Pons (tissue), 1 donor: ENCODE data around the gene FER.
"Not testable (repeated sequence)": the region's sequence is repeated elsewhere in the genome, so short reads cannot be mapped to it uniquely, and the experiment has no call there.

ENCODE experiments used
- DNase-seq: peaks from one replicate; pipeline ENCODE4 v3.0.0-alpha.2; 2016; ENCODE audit warnings: low spot score

Gene FER

DNA sequence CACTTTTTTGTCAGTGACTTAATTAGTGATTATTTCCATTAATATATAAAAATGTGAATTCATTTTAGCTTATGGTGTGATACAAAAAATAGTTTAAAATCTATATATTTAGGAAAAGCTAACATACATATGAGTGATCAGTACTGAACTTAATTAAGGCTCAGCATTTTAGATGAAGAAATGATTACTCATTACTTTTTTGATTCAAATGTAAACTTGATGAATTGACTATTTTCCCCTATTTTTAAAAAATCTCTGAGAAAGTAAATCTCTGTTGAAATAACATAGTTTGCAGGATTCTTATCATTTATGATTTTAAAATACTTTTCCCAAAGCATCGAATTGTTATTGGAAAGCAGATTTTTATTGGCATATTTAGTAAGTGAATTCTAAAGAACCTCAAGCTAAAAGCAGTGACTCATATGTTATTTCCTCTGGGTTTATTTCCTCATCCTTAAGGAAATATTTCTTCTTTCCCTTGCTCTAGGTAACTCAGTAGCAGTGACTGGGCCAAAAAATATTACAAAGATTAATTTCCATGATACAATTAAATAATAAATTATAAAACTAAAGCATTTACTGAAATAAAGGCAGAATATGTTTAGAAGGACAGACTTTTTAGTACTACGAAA lies 290.6 kb downstream of the FER start:
- DNase-seq = no peak

- no peak for DNase-seq
These were observed 293.6 kb downstream of the FER start for GRCh38 chr5:109041317-109041716.

DNA sequence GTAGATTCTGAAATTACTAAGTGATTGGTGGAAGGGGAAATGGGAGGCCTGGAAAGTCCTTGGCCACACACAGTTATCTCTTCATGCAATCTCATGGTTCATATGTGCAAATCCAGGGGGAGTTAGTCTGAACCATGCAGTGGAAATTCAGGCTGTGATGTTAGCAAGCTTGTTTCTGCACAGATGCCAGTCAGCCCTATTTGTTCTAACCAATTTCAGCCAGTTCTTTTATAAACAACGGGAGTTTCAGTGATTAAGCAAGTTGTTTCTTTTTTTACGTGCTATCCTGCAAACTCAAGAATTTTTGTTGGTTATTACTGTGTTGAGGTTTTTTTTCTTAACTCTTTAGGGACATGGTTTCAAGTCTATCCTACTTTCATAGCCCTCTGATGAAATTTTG lies 298.0 kb downstream of the FER start:
- DNase-seq = no peak

DNA sequence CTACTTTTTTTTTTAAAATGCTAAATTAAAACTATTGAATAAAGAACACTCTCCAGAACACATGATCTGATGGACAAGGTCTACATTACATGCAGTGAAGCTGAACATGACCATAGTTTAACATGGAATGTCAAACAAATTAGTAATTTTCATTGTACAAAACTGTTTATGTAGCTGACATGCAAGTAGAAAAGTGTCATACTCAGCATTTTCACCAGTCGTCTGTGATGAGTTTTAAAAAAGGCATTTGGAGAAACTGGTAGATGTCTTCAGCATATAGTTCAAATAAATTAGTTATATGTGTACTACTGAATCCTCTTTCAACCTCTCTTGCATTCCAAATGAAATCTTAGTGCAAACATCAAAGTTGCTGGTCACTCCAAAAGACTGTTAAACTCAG lies 301.9 kb downstream of the FER start:
- DNase-seq = no peak

DNA sequence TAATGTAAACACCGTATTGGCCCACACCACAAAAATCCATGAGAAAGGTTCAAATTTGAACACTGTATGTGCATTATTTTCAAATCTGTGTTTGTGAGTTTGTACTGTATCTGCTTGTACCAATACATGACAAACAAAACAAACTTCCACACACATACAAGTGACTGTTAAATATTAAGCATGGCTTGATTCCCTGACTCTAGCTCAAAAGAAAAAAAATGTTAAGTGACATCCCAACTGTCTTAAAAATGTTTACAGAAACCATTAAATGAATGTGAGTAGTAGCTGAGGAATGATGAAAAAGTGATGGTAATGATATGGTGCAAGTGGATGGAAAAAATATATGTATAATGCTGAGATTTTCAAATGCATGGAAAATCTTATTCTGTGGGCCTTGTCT lies 302.6 kb downstream of the FER start:
- DNase-seq = not testable (repeated sequence)

DNA sequence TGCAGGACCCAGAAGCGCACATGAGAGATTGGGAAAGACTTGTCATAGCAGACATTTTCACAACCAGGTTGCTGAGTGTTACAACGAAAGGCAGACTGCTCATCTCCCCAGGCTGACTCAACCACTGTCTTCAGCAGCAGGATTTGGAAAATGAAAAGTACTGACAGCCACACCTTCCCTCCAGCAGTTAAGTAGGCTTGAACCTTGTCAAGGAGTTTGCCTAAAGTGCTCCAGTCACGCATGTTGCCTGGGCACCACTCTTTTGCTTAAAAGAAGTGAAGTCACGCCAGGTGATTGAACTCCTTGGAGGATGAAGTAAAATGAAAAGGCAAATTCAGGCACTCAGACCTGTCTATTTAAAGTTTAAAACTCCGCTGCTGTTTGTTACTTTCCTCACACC lies 304.5 kb downstream of the FER start:
- DNase-seq = not testable (repeated sequence)

DNA sequence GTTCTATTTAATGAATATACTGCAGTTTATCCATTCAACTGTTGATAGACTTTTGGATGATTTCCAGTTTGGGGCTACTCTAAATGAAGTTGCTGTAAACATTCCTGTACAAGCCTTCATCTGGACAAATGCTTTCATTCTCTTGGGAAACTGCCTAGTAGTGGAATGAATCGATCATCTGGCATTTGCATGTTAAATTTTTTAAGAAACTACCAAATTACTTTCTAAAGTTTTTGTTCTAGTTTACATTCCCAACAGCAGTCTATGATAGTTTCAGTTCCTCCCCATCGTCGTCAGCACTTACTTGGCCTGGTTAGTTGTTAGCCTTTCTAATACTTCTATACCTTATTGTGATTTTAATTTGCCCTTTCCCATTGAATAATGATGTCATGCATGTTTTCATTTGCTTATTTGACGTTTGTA lies 306.3 kb downstream of the FER start:
- DNase-seq = no peak

- DNase-seq = no peak
These were observed 312.8 kb downstream of the FER start for GRCh38 chr5:109060378-109061025.

- DNase-seq = no peak
These were observed 315.0 kb downstream of the FER start for GRCh38 chr5:109062664-109063063.

DNA sequence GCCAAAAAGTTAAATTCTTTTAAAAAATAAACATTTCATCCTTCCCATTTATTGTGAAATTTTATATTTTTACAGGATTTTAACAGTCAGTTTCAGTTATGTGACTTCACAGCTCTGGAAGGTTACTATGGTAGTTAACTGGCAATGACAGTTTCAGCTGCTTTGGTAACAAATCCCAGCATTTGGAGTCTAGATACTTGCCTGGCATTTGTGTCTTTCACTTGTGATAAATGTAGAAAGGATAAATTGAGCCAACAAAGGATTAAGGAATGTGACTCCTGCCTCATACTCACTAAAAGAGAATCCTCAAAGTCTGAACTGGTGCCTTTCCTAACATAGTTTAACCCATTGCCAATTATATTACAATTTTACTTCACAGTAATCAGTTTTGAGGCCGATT lies 315.5 kb downstream of the FER start:
- DNase-seq = no peak

- DNase-seq = no peak
These were observed 329.0 kb downstream of the FER start for GRCh38 chr5:109076741-109077140.

GRCh38 chr5:109078448-109078847 lies 330.8 kb downstream of the FER start:
- DNase-seq = no peak

- no peak for DNase-seq
These were observed 332.8 kb downstream of the FER start for GRCh38 chr5:109080481-109080880.

DNA sequence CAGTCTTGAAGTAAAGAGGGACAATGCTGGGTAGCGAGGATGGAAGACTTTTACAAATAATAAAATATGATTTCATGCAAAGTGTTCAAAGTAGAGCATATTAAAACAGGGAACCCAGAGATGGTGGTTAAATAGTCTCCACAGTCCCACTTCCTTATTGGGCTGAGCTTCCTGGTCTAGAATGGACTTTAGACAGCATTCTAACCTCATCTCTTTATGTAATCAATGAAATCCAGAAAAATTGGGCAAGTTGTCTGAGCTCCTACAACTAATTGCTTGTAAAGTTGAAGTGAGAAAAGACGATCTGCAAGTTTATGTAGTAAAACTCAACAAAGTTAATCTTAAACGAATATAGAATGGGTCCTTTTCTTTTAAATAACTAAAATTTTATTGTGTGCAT lies 333.2 kb downstream of the FER start:
- no peak for DNase-seq

DNA sequence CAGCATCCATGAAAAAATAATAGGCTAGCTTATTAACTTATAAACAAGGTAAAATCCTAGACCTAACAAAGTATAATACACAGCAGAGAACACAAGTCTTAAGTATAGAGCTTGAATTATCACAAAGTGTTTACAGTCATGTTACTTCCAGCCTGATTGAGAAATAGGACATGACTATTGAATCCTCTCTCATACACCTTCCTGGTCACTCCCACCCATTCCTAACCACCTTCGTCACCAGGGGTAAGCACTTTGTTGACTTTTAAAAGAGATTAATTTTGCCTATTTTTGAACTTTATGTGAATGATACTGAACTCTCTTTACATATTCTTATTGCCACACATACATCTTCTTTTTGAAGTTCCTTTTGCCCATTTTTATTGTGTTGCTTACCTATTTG lies 336.2 kb downstream of the FER start:
- no peak for DNase-seq

- DNase-seq = no peak
These were observed 341.5 kb downstream of the FER start for GRCh38 chr5:109089191-109089590.

- no peak for DNase-seq
These were observed 351.4 kb downstream of the FER start for GRCh38 chr5:109099081-109099480.

- no peak for DNase-seq
These were observed 353.3 kb downstream of the FER start for GRCh38 chr5:109100971-109101370.

DNA sequence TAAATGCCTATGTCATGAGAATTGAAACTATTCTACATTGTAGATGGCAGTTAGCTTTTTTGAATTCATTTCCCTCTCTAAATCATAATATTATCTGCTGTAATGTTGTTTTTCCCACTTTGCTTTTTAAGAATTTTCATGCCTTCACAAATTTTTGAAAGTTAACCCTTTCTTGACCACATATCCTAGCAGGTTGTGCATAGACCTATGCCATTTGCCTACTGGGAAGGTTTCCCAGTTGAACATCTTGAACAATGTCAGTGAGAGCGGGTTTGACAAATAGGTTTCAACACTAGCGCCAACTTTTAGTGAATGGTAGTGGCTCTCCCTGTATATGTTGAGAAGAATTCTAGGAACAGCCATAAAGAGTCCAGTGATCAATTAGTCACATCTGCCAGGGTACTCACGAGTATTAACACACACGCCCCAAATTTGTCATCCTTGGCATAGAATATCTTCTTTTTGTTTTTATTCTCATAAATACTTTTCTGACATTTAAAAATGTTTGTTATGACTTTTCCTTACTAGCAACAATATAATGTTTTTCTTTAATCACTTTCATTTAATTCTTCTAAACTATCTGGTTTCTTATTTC lies 354.5 kb downstream of the FER start:
- no peak for DNase-seq

DNA sequence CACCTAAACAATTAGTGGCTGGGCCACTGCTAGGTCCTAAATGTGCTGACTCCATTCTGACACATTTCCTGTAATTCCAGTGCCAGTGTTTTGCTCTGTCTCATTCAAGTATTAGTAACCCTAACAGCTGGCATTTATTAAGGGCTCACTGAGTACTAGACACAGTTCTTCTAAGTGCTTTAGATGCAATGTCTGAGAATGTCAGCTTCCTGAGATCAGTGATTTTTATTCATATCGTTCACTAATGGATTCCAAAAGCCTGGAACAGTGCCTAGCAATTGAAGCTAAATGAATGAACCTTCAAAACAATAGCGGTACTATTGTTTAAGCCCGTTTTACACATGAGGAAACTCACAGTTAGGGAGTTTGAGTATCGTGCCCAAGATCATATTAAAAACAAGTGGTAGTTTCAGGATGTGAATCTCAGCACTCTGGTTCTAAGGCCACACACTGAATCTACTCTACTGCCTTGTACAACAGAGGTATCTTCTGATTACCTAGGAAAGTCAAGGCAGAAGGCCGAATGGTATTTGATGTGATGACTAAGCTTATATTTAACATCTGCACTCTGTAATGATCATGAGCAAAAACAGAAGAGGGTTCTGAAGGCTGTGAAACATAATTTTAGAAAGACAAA lies 358.1 kb downstream of the FER start:
- DNase-seq = peak; percentile 37

- DNase-seq = no peak
These were observed 364.0 kb downstream of the FER start for GRCh38 chr5:109111680-109112079.

GRCh38 chr5:109113608-109114007 lies 365.9 kb downstream of the FER start:
- DNase-seq = no peak

DNA sequence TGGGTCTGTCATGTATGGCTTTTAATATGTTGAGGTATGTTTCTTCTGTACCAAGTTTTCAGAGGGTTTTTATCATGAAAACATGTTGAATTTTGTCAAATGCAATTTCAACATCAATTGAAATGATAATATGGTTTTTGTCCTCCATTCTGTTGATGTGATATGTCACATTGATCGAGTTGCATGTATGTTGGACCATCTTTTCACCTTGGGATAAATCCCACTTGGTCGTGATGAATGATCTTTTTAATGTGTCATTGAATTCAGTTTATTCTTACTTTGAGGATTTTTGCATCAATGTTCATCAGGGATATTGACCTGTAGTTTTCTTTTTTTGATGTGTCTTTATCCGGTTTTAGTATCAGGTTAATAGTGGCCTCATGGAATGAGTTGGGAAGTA lies 373.5 kb downstream of the FER start:
- no peak for DNase-seq
